HEK293T (cell line): Measurements from ENCODE around the gene AIFM3.

Experiments used
- ARNT ChIP-seq: fragments of 450-650 bp; IDR thresholded peaks from 2 replicates; pipeline ENCODE4 v1.6.1; 2017; ENCODE audit warnings: mild to moderate bottlenecking
- BHLHE40 ChIP-seq: fragments of 450-650 bp; IDR thresholded peaks from 2 replicates; pipeline ENCODE4 v1.6.1; 2016; ENCODE audit warnings: mild to moderate bottlenecking, moderate library complexity, borderline replicate concordance
- ELF4 ChIP-seq: fragments of 450-650 bp; IDR thresholded peaks from 2 replicates; pipeline ENCODE4 v1.6.1; 2017; ENCODE audit warnings: antibody characterized with exemption
- FOXA1 ChIP-seq: fragments of 450-650 bp; IDR thresholded peaks from 2 replicates; pipeline ENCODE4 v1.6.1; 2016; ENCODE audit warnings: mild to moderate bottlenecking
- FOXK2 ChIP-seq: fragments of 450-650 bp; IDR thresholded peaks from 2 replicates; pipeline ENCODE4 v1.6.1; 2016; ENCODE audit warnings: mild to moderate bottlenecking
- FOXM1 ChIP-seq: fragments of 450-650 bp; IDR thresholded peaks from 2 replicates; pipeline ENCODE4 v1.6.1; 2017; ENCODE audit warnings: mild to moderate bottlenecking, borderline replicate concordance
- HDGF ChIP-seq: fragments of 450-650 bp; IDR thresholded peaks from 2 replicates; pipeline ENCODE4 v1.6.1; 2017; ENCODE audit warnings: antibody characterized with exemption, borderline replicate concordance
- LEF1 ChIP-seq: fragments of 450-650 bp; IDR thresholded peaks from 2 replicates; pipeline ENCODE4 v1.6.1; 2017; ENCODE audit warnings: mild to moderate bottlenecking, borderline replicate concordance
- SP1 ChIP-seq: fragments of 450-650 bp; IDR thresholded peaks from 2 replicates; pipeline ENCODE4 v1.6.1; 2017
- SUZ12 ChIP-seq: fragments of 450-650 bp; IDR thresholded peaks from 2 replicates; pipeline ENCODE4 v1.6.1; 2016; ENCODE audit warnings: mild to moderate bottlenecking
- TARDBP ChIP-seq: fragments of 450-650 bp; IDR thresholded peaks from 2 replicates; pipeline ENCODE4 v1.6.1; 2016

DNA sequence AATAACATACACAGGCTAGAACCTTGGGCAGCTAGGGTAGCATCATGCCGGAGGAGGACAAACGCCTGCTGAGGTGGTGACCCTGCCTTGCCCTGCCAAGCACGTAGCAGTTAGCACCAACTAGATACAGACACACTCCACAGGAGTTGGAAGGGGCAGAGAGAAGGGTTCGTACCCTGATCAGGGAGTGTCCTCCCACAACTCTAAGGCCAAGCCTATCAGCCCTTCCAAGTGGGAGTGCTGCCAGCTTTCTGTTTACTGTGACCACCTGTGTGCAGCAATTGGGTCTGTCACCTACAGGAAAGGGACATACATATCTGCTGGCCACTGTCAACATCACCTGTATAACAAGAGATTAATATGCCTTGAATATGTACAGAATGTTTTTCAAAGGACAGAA lies 36.7 kb downstream of the AIFM3 start:
- TF ChIP-seq SUZ12 (no peak), FOXK2 (no peak), ELF4 (no peak), SP1 (no peak), BHLHE40 (no peak), TARDBP (no peak), FOXA1 (no peak), FOXM1 (no peak), LEF1 (no peak), ARNT (no peak), HDGF (no peak)
